Measurements from ENCODE around the gene CCP110. TPM values are rescaled to one million over a fixed set of nuclear protein-coding genes. Genes with fewer than 3 reads are reported as not detected.

Gene CCP110
- total RNA-seq, 4 donors from 2014 or later, result 14.0 to 16.1 (median 15.1) TPM

- Histone ChIP-seq H3K36me3 (no peaks in the 10 kb centered on the region), H3K9me3 (no peaks in the 10 kb centered on the region), H3K27ac (replicated peaks in 1 of 4) (no peak overlapping the region), H3K4me3 (no peak overlapping the region), H3K27me3 (peaks cover 0 to 7% (median 0%) of the 10 kb centered on the region in 4 donors), H3K4me1 (no peaks in the 10 kb centered on the region)
- 81% methylated on average over 2 of the region's 2 CpGs for WGBS
- DNase-seq (ENCODE audit: extremely low spot score), result no peak
- TF ChIP-seq POLR2A (IDR thresholded peaks at IDR 0.05; ENCODE audit: low read depth) (no peak), CTCF (IDR thresholded peaks at IDR 0.05) (no peak), POLR2AphosphoS5 (IDR thresholded peaks at IDR 0.05) (no peak), EP300 (IDR thresholded peaks at IDR 0.05) (no peak)
- intact Hi-C loops (cut with DNase I), result no loop called here
Measured at GRCh38 chr16:19481296-19481695, 42.4 kb upstream of the CCP110 start.

- 92% methylated on average over 5 of the region's 5 CpGs for WGBS
- Histone ChIP-seq H3K9me3 (no peaks in the 10 kb centered on the region), H3K27ac (replicated peaks in 1 of 4) (no peak overlapping the region), H3K4me3 (no peak overlapping the region), H3K4me1 (no peaks in the 10 kb centered on the region), H3K27me3 (peaks cover 0 to 7% (median 0%) of the 10 kb centered on the region in 4 donors), H3K36me3 (no peaks in the 10 kb centered on the region)
- no peak for DNase-seq (ENCODE audit: extremely low spot score)
- TF ChIP-seq POLR2AphosphoS5 (IDR thresholded peaks at IDR 0.05), result no peak
- TF ChIP-seq CTCF (IDR thresholded peaks at IDR 0.05), result no peak
- TF ChIP-seq POLR2A (IDR thresholded peaks at IDR 0.05; ENCODE audit: low read depth), result no peak
- no peak for TF ChIP-seq EP300 (IDR thresholded peaks at IDR 0.05)
- intact Hi-C loops (cut with DNase I), result no loop called here
Measured at GRCh38 chr16:19481769-19482168, 42.0 kb upstream of the CCP110 start.

- Histone ChIP-seq H3K27me3 (peaks cover 0 to 7% (median 0%) of the 10 kb centered on the region in 4 donors), H3K36me3 (no peaks in the 10 kb centered on the region), H3K4me1 (no peaks in the 10 kb centered on the region), H3K4me3 (no peak overlapping the region), H3K27ac (replicated peaks in 1 of 4) (no peak overlapping the region), H3K9me3 (no peaks in the 10 kb centered on the region)
- intact Hi-C loops (cut with DNase I), result no loop called here
- DNase-seq (ENCODE audit: extremely low spot score), result no peak
- TF ChIP-seq POLR2A (IDR thresholded peaks at IDR 0.05; ENCODE audit: low read depth) (no peak), EP300 (IDR thresholded peaks at IDR 0.05) (no peak), CTCF (IDR thresholded peaks at IDR 0.05) (no peak), POLR2AphosphoS5 (IDR thresholded peaks at IDR 0.05) (no peak)
- 83% methylated on average over 1 of the region's 1 CpG for WGBS
Measured at GRCh38 chr16:19482291-19482690, 41.5 kb upstream of the CCP110 start.

GRCh38 chr16:19484096-19484495 is 39.6 kb upstream of the CCP110 start:
- H3K27me3 ChIP-seq, result peaks cover 0 to 7% (median 0%) of the 10 kb centered on the region in 4 donors
- H3K9me3 ChIP-seq, result no peaks in the 10 kb centered on the region
- 91% methylated on average over 3 of the region's 3 CpGs for WGBS
- TF ChIP-seq EP300 (IDR thresholded peaks at IDR 0.05) (no peak), POLR2A (IDR thresholded peaks at IDR 0.05; ENCODE audit: low read depth) (no peak), POLR2AphosphoS5 (IDR thresholded peaks at IDR 0.05) (no peak), CTCF (IDR thresholded peaks at IDR 0.05) (no peak)
- intact Hi-C loops (cut with DNase I), result no loop called here
- H3K4me3 ChIP-seq, result no peak overlapping the region
- no peaks in the 10 kb centered on the region for H3K36me3 ChIP-seq
- no peak for DNase-seq (ENCODE audit: extremely low spot score)
- no peak overlapping the region for H3K27ac ChIP-seq (replicated peaks in 1 of 4)
- no peaks in the 10 kb centered on the region for H3K4me1 ChIP-seq

GRCh38 chr16:19485611-19486010 is 38.1 kb upstream of the CCP110 start:
- H3K4me3 ChIP-seq, result no peak overlapping the region
- WGBS, result 92% methylated on average over 5 of the region's 5 CpGs

More at GRCh38 chr16:19485611-19486010, 38.1 kb upstream of the CCP110 start:
- Histone ChIP-seq H3K36me3 (no peaks in the 10 kb centered on the region), H3K27ac (replicated peaks in 1 of 4) (no peak overlapping the region), H3K9me3 (no peaks in the 10 kb centered on the region), H3K4me1 (no peaks in the 10 kb centered on the region), H3K27me3 (no peaks in the 10 kb centered on the region)
- no peak for TF ChIP-seq CTCF (IDR thresholded peaks at IDR 0.05)
- no peak for TF ChIP-seq POLR2A (IDR thresholded peaks at IDR 0.05; ENCODE audit: low read depth)
- no peak for TF ChIP-seq EP300 (IDR thresholded peaks at IDR 0.05)
- TF ChIP-seq POLR2AphosphoS5 (IDR thresholded peaks at IDR 0.05), result no peak
- intact Hi-C loops (cut with DNase I), result no loop called here
- DNase-seq (ENCODE audit: extremely low spot score), result no peak
